HG02678 (cell line): ENCODE data around the gene NOL4.
A peak's percentile ranks its signal among the peaks of the same experiment; 100 is the strongest.
"Not testable (repeated sequence)": the region's sequence is repeated elsewhere in the genome, so short reads cannot be mapped to it uniquely, and the experiment has no call there.

ENCODE experiments used
- ATAC-seq: cut with Tn5 transposase; IDR thresholded peaks from one replicate; pipeline ENCODE4 v1.9.1; 2021; ENCODE audit warnings: mild to moderate bottlenecking, moderate library complexity; ENCODE audit not compliant: unreplicated experiment

The NOL4 gene

DNA sequence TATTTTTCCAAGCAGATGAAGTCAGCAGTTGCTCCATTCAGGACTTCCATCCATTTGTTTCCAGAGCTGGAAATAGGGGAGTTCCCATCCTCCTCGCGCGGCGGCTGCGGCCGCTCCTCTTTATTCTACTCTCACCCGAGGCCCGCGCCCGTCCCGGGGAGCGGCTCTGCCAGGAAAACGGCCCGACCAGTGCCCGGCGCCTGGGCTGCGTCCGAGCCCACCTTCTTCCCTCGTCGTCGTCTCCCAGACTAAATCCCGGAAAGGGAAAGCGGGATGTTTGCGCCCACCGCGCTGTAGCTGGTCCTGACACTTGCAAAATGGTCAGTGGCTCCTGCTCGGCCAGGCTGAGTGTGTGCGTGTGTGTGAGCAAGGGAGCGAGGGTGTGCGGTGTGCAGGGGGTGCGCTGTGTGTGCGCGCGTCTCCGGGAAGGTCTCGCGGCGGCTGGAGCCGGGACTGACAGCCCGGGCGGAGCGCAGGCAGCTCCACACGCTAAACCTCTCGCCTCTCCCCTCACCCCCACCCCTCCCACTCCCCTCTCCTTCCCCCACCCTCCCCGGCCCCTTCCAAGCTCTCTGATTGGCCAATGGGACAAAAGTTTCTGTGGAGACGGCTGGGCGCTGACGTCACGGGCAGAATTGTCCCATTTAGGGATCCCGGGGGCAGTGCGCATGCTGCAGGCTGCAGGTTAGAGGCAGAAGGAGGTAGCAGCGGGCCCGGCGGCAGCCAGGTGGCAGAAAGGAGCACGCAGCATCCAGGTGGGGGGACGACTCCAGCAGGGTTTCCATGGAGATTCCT lies at the start of gene NOL4:
TSS of gene NOL4 (minus strand) at position 491 of the 795 bp plus-strand sequence. CDS start 1,660 bp downstream, outside the sequence.
- ATAC-seq: no peak

- ATAC-seq: not testable (repeated sequence)
These were observed 41.3 kb upstream of the NOL4 start for GRCh38 chr18:34266029-34266428.

- peak; percentile 89 for ATAC-seq
These were observed 37.4 kb upstream of the NOL4 start for GRCh38 chr18:34261865-34262780.

DNA sequence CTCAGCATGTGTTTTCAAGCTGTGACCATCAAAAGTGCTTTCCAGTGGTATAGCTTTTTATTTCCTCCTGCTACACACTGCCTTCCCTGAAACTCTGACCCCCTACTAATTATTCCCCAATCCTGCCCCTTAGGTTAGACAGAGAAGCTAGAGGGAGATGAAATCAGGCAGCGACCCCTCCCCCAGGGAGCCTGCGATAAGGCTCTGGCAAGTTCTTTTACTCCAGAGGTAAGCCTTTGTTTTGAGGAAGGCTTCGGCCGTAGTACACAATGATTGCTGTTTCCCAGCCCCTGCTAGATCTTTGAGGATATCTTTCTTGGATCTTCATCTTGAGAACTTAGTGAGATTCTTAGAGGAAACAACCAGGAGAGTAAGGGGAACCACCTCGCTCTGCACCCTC lies 33.5 kb upstream of the NOL4 start:
- ATAC-seq: no peak

DNA sequence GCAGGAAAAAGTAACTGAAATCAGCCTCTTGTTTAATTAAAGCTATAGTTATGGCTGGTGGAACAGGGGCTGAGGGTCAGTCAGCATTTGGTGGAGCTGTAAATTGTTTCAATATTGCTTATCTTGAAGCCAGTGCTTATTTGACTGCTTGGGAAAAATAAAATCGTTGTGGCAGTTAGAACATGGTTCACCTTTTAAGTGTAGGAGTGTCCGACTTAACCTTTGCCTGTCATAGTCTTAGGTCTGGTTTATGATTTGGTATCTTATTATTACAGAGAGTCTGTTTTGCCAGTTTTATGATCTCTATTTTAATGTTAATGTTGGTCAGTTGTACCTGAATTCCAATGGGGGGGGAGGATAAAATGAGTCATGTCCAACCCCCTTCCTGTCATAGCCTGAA lies 27.2 kb upstream of the NOL4 start:
- no peak for ATAC-seq

DNA sequence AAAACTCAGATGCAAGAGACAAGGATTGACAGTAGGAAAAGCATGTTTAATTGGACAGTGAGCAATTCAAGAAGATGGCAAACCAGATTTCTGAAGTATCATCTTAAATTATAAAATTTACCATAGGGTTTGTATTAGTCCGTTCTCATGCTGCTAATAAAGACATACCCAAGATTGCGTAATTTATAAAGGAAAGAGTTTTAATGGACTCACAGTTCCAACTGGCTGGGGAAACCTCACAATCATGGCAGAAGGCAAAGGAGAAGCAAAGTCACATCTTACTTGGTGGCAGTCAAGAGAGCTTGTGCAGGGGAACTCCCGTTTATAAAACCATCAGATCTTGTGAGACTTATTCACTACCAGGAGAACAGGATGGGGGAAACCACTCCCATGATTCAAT lies 24.0 kb upstream of the NOL4 start:
- no peak for ATAC-seq

DNA sequence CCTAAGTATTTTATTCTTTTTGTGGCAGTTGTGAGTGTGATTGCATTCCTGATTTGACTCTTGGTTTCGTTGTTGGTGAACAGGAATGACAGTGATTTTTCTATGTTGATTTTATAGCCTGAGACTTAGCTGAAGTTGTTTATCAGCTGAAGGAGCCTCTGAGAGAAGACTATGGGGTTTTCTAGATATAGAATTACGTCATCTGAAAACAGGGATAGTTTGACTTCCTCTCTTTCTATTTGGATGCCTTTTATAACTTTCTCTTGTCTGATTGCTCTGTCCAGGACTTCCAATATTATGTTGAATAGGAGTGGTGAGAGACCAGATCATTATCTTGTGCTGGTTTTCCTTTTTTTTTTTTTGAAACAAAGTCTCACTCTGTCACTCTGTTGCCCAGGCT lies 18.0 kb upstream of the NOL4 start:
- ATAC-seq: no peak

DNA sequence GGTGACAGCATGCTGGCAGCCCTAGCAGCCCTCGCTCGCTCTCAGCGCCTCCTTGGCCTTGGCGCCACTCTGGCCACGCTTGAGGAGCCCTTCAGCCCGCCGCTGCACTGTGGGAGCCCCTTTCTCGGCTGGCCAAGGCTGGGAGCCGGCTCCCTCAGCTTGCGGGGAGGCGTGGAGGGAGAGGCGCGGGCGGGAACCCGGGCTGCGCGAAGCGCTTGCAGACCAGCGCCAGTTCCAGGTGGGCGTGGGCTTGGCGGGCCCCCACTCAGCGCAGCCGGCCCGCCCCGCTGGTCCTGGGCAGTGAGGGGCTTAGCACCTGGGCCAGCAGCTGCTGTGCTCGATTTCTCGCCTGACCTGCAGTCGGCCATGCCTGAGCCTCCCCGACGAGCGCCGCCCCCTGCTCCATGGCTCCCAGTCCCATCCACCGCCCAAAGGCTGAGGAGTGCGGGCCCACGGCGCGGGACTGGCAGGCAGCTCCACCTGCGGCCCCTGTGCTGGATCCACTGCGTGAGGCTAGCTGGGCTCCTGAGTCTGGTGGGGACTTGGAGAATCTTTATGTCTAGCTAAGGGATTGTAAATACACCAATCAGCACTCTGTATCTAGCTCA lies 9.2 kb upstream of the NOL4 start:
- ATAC-seq: not testable (repeated sequence)

- no peak for ATAC-seq
These were observed 473 bp upstream of the NOL4 start for GRCh38 chr18:34225218-34225553.

DNA sequence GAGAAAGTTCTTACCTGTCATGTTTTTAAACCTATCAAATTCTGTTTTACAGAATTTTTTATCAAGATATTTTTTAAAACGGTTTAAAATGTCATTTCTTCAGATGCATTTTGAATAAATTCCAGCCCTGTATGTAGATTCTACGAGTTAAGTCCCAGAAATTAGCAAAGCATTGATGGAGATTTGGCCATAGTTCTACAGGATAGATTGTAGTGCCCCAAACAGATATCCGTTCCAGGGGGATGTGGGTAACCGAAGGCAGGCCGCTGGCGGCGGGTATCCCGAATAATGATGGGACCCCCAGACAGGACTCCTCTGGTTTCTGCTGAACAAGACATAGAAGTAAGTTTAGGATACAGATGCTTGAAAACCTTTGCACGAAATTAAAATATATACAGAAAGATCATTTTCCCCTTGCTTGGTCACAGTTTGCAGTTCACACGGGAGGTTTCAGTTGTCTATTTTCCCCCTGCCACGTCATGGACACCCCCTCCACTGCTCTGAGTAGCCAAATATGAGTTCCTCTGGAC lies 755 bp downstream of the NOL4 start:
- ATAC-seq: no peak

DNA sequence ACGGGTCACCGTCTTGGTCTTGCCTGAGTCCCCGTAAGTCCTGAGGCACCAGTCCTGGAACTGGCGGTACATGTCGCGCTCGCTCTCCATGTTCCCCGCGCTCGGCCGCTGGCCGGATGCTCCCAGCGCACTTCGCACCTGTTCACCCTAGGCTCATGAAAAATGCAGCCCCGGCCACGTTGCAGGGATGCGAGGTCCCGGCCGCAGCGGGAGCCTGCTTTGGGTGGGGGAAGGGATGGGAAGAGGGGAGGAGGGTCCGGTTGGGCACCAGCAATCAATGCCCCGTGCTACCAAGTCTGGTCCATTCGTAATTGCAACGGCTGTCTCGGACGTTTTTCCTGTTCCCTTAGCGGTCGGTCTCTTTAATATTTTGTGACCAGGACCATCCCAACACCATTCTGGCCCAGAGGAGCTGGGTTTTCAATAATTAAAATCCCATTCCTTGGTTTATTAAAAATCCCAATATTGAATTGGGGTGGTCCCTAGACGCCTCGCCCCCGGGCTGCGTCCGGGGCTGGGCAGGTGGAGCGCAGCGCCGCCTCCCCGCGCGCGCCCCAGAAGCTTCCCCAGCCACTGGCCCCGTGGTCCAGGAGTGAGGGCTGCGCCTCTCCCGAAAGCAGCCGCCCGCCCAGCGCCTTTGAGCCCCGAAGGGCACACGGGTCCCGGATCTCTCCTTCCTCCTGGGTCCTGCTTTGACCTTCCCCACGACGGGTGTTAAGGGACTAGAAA lies 1.4 kb downstream of the NOL4 start:
- peak; percentile 20 for ATAC-seq

- peak; percentile 56 for ATAC-seq
These were observed 2.2 kb downstream of the NOL4 start for GRCh38 chr18:34222307-34223163.

GRCh38 chr18:34221971-34222306 lies 2.8 kb downstream of the NOL4 start:
- peak; percentile 2 for ATAC-seq

GRCh38 chr18:34220081-34220815 lies 4.5 kb downstream of the NOL4 start:
- no peak for ATAC-seq

- no peak for ATAC-seq
These were observed 5.1 kb downstream of the NOL4 start for GRCh38 chr18:34219651-34220050.

DNA sequence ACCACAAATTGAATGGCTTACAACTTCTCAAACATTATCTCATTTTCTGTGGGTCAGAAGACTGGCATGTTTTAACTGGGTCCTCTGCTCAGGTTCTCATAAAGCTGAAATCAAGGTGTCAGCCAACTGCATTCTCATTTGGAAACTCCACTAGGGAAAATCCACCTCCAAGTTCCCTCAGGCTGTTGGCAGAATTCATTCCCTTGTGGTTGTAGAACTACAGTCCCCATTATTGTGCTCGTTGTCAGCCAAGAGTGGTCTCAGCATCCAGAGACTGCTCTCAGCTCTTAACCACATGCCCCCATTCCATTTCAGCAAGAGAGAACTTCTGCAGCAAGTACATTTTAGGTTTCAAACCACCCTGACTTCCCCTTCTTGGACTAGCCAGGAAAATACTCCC lies 12.2 kb downstream of the NOL4 start:
- ATAC-seq: no peak

DNA sequence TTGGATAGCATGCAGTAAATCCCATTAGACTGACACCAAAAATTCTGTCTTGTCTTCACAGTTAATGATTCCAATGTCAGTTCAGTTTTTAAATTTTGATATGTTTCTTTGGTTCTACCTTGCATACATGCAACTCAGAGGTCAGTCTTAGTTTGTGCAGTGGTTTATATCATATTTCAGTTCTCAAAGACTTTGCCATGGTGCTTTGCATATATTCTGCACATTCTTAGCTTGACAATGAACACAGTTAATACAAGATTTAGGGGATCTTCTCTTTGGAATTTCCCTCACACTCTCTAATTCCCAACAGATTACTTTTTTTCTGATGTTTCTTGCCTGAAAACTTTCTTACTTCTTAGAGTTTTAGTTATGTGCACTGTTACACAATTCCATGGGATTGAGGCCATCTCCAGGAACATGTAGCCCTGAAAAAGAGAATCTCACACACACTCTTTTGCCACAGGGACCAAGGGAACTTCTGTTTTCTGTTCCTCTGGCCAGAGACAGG lies 17.3 kb downstream of the NOL4 start:
- no peak for ATAC-seq

DNA sequence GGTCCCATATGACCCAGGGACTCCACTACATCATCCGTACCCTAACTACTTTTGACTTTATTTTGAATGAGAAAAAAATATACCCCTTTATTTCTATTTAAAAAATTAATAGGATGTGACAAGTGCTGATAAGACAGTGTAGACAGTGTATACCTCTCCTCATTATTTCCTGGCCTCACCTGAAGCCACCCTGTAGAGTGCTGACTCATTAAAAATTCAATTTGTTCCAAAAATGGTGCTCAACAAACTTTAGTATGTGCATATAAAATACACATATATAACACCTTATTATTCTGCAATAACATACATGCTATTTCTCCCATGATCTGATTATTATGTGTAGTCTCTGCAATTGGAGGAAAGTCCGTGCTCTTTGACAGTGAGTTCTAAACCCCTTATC lies 20.8 kb downstream of the NOL4 start:
- no peak for ATAC-seq

- no peak for ATAC-seq
These were observed 28.5 kb downstream of the NOL4 start for GRCh38 chr18:34196256-34196655.
